ENCODE measurements around the gene TAOK1.

Gene TAOK1

DNA sequence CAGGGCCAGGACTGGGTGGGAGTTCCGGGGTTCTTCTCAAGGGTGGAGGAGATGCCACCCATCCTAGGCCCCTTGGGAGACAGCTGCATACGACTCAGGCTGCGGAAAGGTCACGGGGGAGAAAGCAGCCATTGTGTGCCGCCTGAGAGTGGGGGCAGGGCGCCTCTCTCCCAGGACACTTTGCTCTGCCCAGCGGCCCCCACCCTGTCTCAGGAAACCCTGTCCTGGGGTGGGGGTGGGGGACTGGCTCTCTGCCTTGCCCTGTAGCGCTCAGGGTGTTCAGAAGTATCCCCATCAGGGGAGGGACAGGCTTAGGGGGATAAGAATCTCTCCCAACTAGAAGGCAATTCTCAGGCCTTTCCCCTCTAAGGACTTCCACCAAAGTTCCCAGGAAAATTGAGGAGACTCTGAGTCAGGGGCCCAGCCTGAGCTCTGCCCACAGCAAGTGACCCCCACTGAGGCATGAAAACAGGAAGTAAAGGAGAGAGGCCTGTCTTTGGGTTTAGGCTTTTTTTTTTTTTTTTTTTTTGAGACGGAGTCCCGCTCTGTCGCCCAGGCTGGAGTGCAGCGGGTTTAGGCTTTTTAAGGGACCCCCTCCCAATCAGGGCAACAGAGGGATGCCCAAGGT lies 194.4 kb downstream of the TAOK1 start:
- DNase-seq: no peak

DNA sequence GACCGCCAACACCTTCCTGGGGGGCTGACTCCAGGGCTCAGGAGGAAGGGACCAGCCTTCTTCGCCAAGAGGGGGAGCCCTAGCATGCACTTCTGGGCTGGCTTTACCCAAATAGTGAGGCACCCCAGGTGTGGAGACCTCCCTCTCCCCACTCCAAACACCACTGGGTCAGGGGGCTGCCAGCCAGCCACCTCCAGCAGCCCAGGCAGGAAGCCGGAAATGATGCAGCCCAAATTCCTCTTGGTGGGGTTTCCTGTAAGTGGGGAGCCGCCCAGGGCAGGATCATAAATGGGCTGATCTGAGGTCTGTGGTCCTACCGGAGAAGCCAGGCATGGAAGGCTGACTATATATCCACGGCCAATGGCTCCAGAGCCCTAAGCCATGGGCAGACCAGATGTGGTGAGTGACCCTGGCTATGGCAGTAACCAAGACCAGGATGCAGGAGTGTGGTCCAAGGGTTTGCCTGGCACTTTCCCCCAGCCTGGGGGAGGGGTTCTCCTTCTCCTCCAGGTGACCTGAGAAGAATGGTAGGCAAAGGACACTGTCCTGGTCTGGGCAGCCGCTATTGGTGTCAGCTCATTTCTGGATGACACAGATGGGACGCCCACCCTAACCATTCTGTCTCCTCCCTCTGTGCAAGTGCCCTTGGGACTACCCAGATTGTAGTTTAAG lies 195.1 kb downstream of the TAOK1 start:
- no peak for DNase-seq

- no peak for DNase-seq
These were observed 196.7 kb downstream of the TAOK1 start for GRCh38 chr17:29586676-29587469.

GRCh38 chr17:29587591-29587990 lies 197.4 kb downstream of the TAOK1 start:
- no peak for DNase-seq

- no peak for DNase-seq
These were observed 197.9 kb downstream of the TAOK1 start for GRCh38 chr17:29588017-29588561.

DNA sequence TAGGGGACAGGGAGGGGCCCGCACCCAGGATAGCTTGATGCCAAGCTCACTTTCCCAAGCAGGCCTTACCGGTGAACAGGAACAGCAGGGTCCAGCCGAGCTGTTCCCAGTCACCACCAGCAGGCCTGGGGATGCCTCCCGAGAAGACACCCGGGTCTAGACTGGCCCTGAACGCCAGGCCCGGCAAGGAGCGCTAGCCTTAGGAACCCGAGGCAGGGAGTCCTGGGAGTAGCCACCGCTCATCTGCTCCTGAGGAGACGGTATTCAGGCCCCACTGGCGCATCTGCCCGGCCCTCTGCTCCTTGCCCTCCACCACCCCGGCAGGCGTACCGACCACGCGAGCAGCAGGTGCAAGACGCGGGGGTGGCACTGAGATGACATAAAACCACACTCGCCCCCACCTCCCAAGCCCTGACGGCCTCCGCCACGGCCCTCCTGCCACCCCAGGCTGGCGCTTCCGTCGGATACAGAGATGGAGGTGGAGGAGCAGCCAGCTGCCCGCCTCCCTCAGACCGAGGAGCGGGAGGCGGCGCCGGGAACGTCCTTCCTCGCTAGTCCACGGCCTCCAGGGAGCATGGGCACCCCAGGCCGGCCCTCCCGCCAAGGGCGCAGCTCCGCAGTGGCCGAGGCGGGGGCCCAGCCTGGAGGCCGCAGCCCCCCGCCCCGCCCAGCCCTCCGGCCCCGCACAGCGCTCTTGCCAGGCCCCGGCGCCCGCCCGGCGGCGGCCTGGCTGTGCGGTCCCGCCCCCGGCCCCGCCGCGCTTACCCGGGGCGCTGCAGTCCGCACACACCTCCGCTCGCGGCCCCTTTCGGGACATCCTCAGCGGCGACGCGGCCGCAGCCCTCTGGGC lies 198.6 kb downstream of the TAOK1 start:
- DNase-seq: peak; percentile 51

GRCh38 chr17:29589524-29590410 lies 199.6 kb downstream of the TAOK1 start, which contains the start of gene GIT1:
TSS of gene GIT1 (minus strand) at chr17:29589648. CDS start at chr17:29589378, 270 bp downstream.
- DNase-seq: peak; percentile 83

- DNase-seq: no peak
These were observed 200.4 kb downstream of the TAOK1 start for GRCh38 chr17:29590411-29591145.

GRCh38 chr17:29591146-29591736 lies 201.1 kb downstream of the TAOK1 start:
- DNase-seq: no peak

DNA sequence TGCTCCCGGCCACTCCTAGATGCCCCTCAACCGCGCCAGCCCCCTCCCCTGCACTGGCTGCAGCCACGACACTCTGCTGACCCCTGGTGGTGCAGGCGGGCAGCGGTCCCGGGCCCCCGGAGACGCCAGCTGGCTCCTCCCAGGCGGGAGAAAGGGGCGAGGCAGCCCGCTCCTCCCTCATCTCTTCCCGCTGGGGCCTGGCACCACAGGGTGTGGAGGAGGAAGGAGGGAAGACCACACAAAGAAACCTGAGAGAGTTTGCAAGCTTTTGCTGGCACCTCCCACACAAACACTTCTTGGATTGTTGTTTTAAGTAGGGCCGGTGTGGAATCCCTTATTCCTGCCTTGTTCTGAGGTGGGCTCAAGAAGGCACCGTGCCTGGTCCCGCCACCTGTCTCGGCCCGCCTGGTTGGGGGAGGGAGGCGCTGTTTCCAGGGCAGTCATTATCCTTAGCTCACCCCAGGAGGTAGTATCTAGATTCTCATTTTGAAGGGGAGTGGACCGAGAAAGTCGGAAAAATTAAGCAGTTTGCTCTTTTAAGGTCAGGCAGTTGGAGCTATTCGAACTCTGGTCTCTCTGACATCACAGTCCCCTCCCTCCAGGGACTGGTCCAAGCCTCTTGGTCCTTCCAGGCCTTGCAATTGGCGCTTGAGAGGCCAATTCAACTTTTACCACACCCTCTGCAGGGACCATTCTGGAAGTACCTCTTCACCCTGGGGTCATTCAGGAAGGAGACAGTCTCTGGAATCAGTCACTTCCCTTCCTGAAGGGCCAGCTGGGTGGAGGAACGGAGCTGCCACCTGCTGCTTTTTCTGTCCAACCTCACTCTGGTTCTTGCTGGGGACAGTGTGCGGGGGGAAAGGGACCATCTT lies 201.8 kb downstream of the TAOK1 start:
- peak; percentile 76 for DNase-seq

DNA sequence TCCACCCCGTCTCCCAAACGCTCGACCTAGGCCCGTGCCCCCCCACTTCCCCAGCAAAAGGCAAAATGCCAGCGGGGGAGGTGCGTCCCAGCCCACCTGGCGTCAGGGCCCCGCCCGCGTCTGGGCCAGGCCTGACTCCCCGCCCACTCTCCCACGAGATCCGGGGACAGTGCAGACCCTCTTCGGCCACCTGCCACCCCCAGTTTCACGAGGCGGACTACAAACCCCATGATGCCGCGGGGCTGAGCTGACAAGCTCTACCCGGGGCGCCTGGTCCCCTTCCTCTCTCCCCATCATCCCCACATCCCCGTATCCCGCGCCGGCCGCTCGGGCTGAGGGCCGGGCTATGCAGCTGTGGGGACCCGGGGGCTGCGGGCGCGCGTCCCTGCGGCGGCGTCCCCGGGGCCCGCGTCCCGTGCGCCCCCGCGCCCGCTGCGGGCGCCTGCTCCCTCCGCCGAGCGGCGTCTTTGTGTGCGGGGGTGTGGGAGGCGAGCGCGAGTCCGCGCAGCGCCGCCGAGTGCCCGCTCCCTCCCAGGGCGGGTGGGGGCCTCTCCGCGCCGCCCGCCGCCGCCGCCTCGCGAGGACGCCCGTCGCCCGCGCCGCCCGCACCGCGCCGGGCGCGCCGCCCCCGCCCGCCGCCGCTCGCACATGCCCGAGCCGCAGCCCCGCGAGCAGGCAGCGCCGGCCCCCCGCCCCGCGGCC lies 202.8 kb downstream of the TAOK1 start, which contains the start of gene ANKRD13B:
TSS of gene ANKRD13B (plus strand) at position 283 of the 702 bp plus-strand sequence. CDS start 490 bp downstream, outside the sequence.
- no peak for DNase-seq

DNA sequence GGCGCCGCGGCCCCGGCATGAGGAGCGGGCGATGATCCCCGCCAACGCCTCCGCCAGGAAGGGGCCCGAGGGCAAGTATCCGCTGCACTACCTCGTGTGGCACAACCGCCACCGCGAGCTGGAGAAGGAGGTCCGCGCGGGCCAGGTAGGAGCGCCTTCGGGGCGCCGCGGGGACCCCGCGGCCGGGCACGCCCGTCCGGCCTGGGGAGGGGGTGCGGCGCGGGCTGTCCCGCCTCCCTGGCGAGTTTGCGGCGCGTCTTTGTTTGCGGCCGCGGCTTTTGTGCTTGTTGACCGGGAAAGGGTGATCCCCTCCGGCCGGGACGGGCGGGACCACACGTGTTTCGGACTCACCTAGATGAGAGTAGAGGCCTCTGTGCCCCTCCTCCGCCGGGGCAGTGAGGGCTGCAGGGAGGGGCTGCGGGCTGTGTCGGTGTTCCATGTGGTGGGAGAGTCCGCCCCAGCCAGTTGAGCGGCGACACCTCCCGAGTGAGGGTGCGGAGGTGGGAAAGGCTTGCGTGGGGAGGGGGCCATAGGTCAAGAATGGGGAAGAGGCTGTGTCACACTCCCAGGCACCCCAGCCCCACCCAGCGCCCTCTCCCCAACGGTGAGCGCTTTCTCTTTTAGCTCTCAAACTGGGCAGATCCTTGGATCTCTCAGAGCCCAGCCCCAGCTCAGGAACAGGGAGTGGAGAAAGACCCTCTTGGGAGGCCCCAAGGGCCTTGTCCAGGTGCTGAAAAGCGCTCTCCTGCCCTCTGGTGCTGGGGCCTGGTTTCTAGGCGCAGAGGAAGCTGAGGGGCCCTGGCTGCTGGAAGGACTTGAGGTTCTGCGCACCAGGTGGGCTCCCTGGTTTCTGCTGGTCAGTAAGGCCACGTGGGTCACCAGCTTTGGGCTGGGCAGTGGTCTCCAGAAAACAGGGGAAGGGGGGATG lies 203.7 kb downstream of the TAOK1 start:
- DNase-seq: no peak

- no peak for DNase-seq
These were observed 204.4 kb downstream of the TAOK1 start for GRCh38 chr17:29594519-29595090.

DNA sequence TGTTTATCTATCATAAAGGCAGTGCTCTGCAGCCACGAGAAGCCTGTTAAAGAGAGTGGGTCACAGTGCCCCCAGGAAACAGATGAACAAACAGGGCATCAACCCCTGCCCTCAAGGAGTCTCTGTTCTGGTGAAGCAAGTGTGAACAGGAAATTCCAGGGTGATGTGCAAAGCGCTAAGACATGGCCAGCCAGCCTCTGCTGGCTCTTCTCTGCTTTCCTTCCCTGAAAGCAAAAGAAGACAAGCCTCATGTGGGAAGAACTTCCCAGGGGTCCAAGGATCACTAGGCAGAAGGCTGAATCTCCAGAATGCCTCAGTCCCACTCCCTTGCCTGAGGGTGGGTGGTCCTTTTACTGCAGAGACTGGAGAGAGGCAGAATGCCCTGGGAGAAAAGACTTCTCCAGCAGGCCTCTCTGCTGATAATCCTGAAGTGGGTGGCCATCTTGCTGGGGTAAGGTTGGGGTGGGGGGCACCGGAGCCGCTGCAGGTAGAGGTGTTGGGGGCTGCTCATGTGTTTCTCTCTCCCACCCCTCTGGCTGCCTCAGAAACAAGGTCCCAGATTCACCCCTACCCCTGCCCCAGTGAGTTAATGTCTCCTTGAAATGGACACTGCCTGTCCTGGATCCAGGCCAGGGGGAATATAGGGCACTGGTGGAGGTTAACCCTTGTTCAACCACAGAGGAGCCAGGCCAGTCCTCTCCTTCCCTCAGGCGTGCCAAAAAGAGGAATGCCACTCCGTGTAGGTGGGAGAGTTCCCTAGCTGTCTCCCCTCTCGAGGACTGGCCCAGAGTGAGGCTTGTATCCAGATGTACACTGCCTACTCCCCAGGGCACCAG lies 205.2 kb downstream of the TAOK1 start:
- no peak for DNase-seq

GRCh38 chr17:29595943-29596774 lies 206.0 kb downstream of the TAOK1 start:
- no peak for DNase-seq
